NCI-H345 (cell line): ENCODE data around the gene TAS2R41.

Source experiments
- DNase-seq: peaks from one replicate; lab custom pipeline; 2025; lab: John Stamatoyannopoulos, UW

TAS2R41 gene, protein sequence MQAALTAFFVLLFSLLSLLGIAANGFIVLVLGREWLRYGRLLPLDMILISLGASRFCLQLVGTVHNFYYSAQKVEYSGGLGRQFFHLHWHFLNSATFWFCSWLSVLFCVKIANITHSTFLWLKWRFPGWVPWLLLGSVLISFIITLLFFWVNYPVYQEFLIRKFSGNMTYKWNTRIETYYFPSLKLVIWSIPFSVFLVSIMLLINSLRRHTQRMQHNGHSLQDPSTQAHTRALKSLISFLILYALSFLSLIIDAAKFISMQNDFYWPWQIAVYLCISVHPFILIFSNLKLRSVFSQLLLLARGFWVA

DNA sequence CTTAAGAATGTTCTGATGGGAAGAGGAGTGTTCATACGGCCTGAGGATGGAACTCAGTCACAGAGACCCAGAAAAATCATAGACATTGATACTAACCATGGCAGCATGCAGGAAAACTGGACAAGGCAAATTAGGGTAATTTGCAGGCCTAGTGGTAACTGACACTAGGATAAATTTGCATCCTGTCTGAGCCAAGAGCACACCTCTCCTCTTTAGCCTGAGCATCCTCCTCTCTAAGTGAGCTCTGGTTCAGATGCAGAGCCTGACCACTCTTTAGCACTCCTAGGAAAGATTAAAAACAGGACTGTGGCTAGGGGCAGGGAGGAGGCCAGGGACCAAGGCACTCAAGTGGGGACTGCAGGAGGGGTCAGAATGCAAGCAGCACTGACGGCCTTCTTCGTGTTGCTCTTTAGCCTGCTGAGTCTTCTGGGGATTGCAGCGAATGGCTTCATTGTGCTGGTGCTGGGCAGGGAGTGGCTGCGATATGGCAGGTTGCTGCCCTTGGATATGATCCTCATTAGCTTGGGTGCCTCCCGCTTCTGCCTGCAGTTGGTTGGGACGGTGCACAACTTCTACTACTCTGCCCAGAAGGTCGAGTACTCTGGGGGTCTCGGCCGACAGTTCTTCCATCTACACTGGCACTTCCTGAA is at the start of gene TAS2R41:
Gene TAS2R41, plus strand, starts transcription at position 373 of the 650 bp plus-strand sequence. Its CDS starts 0 bp downstream, at position 373.
- DNase-seq = no peak

DNA sequence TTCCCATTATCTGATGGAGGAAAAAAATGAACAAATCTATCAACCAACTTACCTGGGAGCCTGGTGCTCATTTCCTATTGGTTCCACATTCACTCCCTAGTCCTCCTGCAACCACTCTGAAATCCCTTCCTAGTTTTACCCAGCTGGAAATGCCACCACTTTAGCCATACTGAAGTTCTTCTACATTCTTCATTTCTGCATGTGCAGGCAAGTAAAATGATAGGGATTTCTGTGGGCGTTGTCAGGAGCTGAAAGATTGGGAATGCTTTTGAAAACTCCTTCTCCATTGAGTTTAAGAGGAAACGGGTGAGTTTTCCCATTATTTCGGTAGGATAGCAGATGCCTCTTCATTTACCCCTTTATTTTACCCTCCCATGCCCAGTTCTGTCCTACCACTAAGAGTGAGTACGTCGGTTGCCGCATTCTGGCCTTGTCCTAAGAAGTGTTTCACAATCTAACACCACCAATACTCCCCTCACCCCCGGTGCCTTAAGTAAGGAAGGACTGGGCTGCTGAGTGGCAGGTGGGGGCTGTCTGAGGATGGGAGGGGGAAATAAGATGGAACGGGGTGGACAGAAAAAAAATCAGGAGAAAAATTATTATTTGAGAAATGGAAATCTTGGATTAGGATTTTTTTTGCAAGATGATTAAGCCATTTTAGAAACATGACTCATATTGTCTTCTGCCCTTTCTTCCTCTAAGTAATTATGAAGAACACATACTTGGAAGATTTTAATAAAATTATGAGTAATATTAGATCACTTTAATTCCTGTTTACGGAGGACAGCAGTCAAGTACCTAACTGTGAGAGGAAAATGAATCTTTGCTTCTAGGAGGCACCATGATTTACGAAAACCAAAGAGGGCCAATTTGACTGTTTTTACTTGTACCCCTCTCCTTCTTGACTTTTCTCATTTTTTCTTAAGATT is 47.6 kb upstream of the TAS2R41 start:
- DNase-seq = no peak

DNA sequence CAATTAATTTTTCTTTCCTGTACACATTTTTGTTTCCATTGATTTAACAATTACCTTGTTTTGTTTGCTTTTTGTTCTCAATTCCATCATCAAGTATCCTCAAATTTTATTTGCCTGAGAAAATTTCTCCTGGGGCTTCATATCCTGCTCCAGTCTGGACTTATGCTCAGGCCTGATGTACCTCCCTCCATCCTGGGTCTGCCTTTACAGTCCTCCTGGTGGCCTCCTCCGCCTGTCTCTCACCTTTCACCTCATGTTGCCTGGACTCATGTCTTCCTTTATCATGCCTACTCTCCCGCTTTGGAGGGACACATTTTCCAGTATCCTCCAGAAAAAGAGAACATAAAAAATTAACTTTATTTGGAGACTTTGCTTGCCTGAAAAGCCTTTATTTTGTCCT is 46.6 kb upstream of the TAS2R41 start:
- DNase-seq = no peak

DNA sequence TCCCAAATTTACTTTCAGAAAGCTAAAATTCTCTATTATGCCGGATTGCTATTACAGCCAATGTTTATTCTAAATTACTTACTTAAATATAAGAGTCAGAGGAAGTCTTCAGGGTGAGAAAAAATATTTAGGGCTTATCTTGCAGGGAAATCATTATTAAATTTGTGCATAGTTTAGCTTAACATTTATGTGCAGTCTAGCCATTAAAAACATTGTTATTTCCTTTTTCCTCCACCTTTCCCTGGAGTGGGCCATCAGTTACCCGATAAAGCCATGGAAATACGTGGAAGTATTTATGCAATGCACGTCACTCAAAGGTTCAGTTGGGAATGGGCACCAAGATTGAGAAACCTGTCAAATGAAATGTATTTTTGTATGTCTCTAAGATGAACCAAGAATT is 43.9 kb upstream of the TAS2R41 start:
- DNase-seq = no peak

DNA sequence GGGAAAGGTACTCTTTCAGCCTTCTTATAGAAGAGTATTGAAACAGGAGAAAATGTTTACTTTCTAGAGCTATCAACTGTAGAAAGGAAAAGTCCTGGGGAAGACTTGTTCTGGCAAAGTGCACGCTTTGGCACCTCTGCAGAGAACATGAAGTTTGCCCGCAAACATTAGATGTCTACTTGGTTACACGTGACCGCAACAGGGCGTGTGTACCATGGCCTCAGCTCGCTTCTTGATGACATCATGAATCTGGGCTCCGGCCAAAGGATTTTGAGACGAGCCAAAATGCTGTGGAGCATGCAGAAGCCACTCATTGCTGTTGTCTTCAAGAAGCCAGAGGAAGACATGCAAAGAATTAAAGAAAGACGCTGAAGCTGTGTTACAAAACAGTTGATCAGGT is 43.0 kb upstream of the TAS2R41 start:
- no peak for DNase-seq

DNA sequence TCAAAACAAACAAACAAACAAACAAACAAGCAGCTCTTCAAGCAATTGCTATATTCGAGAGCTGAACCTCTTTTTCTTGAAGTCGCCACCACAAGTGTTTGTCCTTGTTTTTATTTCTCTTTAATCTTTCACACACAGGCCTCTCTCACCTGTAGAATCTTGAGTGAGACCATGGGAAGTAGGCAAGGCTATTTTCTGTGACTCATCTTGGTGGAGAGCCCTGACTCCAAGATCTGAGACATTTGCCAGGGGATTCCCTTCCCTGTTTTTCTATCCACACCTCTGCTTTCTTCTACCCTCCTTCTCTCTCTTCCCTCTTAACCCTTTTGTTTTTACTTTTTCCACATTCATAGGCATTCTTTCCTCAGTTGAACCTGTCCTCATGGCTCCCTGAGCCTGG is 42.4 kb upstream of the TAS2R41 start:
- no peak for DNase-seq

DNA sequence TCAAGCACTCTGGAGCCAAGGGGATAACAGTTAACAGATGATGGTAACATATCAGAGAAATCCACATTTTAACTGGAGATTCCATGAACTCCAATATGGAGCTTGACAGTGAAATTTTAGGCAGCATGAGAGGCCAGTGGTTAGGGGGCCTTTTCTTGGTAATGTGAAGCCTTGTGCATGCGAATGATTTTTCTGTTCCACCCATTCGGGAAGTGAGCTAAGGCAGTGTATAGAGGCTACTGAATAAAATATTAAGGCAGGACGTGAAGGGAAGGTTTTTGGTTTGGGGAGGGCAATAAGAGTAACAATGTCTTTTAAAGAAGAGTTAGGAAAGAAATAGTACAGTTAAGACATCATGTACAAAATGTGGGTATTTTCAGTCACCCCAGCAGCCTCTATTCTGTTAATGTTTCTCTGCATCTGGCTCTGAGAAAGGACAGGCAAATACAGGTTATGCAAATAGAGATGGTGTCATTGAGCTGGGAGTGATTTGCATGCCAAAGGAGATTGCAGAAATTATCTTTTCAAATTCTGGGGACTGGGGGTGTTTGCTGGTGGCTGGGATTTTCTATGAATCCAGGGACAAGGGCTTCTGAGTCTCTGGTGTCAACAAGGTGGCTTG is 41.2 kb upstream of the TAS2R41 start:
- DNase-seq = no peak

DNA sequence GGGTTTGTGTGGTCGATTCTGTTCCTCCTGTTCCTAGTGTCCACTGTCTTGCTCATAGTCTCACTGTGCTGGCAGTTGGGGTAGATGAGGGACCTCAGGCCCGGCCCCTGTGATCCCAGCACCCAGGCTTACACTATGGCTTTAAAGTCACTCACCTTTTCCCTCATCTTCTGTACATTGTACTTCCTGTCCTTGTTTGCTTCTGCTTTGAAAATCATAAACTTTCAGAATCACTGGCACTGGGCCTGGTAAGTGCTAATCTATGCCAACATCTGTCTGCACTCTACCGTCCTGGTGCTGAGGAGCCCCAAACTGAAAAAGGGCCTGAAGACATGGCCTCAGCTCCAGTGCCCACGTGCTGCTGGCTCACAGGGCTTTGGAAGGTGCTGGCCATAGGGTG is 40.1 kb upstream of the TAS2R41 start:
- no peak for DNase-seq

DNA sequence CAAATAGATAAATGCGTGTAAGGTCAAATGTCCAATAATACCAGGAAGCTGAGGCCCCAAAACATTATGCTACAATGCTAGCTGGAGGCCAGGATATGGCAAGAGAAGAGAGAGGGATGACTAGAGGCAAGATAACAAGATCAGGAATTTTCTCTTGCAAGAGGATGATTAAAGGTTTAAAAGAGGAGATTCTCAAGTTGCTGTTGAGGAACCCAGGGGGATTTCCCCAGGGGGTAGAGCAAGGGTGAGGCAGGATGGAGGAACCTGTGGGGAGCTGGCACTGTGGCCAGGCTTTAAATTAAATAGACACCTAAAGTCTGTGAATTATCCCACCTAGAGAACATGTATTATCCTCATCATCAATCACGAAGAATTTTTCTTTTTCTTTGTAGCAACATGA is 37.8 kb upstream of the TAS2R41 start:
- DNase-seq = no peak

DNA sequence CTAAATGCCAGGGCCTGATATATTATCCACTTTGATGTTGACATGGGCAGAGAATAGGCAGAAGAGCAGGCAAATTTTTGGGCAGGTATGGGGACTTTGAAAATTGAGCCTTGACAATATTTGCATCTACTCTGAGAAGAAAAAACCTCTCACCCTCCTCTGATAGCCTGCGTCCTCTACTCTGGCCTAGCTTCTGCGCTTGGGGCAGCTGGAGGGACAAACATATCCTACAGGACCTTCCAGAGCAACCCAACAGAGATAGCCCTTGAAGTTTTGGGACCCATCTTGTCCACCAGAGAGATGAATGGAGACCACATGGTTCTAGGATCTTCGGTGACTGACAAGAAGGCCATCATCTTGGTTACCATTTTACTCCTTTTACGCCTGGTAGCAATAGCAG is 34.5 kb upstream of the TAS2R41 start, which contains the start of gene TAS2R60:
Gene TAS2R60, plus strand, starts transcription at position 301 of the 400 bp plus-strand sequence. Its CDS starts 0 bp downstream, at position 301.
- DNase-seq = no peak

DNA sequence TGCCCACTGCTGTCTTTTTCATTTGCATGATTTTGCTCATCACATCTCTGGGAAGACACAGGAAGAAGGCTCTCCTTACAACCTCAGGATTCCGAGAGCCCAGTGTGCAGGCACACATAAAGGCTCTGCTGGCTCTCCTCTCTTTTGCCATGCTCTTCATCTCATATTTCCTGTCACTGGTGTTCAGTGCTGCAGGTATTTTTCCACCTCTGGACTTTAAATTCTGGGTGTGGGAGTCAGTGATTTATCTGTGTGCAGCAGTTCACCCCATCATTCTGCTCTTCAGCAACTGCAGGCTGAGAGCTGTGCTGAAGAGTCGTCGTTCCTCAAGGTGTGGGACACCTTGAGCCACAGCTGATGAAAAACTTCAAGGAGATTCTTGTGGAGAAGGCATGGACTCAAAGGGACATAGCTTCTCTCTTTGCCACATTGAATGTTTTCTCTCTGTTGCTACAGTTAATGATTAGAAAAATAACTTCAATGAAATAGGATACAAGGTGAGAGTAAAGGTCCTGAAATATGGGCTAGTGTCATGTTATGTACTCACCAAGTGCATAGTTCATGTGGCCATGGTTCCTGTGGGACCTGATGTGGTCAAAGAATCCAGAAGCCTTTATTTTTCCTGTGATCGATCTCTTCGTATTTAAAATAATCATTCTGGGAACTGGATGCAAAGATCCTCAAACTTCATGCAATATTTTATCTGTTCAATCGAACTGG is 33.5 kb upstream of the TAS2R41 start:
- DNase-seq = no peak

DNA sequence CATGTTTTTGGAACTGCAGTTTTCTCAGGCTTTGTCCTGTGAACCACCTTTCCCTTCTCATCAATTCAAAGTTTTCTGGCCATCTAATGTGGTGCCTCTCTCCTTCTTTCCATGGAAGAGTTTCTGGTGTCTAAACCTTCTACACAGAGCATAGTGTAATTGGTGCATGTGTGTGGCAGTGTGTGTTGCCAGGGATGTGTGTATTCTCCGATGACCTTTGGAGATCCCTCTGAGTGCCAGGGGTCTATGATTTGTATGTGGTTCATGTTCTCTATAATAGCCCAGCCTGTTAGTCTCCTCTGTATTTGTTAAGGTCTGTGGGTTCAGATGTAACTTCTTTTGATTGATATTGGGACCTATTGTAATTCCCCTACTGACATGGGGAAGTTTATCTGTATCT is 32.9 kb upstream of the TAS2R41 start:
- no peak for DNase-seq

DNA sequence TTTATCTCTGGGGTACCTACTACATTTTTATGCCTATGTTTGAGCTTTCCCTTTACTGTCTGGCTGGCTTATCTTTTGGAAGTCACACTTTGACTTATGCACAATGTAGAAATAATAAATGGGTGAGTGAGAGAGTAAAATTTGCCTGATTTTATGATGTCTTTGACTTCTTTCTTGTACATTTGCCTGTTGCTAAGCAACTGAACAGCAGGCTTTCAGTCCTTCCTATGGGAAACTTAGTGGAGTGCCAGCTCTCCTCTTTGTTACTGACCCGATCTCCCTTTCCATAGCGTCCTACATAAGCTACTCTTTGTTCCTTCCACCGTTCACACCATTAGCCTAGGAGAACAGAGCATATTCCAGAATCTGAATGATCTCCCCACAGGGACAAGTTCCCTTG is 30.2 kb upstream of the TAS2R41 start:
- DNase-seq = no peak

DNA sequence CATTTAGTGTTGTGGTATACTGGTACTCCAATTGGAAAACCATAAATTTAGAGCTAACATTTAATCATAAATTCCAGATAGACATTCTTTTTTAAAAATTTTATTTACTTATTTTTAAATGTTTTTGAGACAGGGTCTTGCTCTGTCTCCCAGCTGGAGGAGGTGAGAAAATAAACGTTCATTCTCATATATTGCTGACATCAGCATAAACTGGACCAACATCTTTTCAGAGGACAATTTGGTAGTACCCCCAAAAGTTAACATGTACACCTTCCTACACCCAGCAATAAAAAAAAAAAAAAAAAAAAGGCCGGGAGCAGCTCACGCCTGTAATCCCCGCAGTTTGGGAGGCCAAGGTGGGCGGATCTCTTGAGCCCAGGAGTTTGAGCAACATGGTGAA is 29.2 kb upstream of the TAS2R41 start:
- no peak for DNase-seq

DNA sequence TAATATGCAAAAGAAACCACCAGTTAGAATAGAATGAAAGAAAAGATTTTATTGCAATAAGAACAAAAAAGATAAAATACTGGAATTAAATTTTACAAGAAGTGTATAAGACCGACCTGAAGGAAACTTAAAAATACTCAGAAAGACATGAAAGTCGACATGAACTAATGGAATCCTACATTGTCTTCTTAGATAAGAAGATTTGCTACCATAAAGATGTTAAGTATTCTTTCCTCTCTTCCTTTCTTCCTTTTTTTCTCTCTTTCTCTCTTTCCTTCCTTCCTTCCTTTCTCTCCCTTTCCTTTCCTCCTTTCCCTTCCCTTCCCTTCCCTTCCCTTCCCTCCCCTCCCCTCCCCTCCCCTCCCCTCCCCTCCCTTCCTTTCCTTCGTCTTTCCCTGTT is 27.9 kb upstream of the TAS2R41 start:
- DNase-seq = no peak

DNA sequence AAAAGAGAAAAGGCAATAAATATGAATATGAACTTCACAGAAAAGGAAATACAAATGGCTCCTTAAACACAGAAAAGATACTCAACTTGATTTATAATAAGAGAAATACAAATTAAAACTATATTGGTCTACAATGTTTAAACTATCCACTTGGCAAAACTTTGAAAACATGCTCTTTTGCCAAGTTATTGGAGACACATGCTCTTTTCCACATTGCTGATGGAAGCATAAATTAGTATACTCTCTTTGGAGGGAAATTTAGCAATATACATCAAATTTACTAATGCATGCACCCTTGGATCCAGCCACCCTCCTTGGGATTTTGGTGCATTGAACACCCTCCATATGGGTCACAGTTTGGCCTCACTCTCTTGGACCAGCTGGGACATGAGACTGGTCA is 26.6 kb upstream of the TAS2R41 start:
- no peak for DNase-seq

DNA sequence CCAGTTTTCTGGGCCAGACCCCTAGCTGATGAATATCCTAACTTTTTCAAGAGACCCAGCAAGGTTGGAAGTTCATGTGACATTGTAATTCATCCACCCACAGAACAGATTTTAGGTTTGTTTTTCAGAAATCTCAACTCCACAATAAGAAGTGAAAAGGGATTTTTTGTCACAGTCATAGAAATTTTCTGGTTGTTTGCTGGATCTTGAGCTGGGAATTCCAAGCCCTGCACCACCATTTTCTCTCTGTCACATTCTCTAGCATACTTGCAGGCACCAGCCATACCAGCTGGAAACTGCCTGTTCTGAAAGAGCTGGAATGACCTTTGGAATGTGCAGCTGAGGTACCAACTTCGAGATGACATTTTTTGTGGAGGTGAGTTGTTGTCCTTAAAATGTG is 25.9 kb upstream of the TAS2R41 start:
- no peak for DNase-seq

DNA sequence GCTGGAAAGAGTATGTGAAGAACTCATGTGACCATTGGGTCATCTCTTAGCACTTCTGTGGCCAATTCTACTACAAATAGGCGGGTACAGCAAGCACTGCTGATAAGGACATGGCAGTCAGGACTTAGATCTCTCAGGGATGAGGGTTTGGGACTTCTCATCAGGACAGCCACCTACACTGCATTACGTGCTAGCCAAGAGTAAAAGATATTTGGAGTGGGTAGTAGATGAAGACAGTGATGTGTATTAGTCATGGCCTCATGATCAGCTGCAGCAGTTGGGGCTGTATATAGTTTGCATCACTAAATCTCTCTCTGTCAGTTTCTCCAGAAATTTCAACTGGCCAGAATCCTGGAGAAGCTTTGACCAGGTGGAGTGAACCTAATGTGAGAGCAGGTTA is 25.2 kb upstream of the TAS2R41 start:
- no peak for DNase-seq

DNA sequence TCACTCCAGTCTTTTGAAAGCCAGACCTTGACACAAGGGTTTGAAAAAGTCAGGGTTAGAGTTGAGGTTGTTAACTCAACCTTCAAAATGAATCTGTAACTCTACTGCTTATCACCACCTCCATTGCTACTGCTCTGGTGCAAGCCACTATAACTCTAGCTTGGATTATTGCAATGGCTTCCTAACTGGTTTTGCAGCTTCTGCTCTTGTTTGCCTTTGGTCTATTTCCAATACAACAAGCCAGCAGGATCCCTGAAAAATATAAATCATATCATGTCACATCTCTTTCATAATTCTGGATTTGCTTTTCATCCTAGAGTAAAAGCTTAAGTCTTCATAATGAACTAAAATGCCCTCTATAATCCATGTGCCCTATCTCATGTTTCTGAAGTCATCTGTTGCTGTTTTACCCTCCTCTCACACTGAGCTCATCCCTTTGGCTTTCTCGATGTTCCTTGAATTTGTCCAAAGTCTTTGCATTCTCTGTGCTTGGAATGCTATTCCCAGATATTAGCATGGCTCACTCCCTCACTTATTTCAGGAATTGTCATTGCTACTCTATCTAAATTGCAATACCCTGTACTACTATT is 23.5 kb upstream of the TAS2R41 start:
- no peak for DNase-seq

DNA sequence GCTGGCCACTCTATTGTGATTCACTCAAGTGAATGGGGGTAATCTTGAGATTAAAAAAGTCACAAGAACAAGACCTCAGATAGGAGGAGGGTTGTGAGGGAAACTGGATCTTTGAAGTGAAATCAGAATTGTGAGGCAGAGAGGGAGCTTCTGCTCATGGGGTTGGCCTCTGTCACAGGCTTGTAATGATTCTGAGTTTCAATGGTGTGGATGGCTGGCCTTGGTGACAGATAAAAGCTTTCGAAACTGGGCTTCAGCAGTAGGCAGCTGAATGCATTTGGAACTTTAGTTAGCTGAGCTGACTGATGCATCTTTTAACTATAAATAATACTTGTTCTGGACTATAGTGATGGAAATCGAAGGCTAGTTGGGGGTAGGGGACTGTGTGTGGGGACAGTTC is 22.2 kb upstream of the TAS2R41 start:
- DNase-seq = no peak

DNA sequence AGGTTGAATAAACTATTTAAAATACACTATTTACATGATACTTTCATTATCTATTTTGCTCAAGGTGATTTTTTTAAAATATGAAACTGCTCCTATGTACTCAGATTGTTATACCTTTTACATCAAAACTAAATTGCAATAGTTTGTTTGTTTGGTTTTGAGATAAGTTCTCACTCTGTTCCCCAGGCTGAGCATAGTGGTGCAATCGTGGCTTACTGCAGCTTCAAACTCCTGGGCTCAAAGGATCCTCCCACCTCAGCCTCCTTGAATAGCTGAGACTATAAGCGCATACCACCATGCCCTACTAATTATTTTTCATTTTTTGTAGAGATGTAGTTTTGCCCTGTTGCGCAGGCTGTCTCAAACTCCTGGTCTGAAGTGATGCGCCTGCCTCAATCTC is 21.7 kb upstream of the TAS2R41 start:
- DNase-seq = no peak
